HT-29 (cell line): ENCODE results near the gene FAM107B. TPM values are rescaled to one million over a fixed set of nuclear protein-coding genes. Genes with fewer than 3 reads are reported as not detected.

Experiments
- DNase-seq: peaks from one replicate; pipeline ENCODE4 v3.0.0-alpha.2; 2015; ENCODE audit warnings: low spot score
- total RNA-seq: library from RNA; depleted of rRNA; stranded (reverse); fragments of >200 nt; shearing (Covaris generic); gene quantifications from 2 replicates; pipeline ENCODE4 v1.2.3, GENCODE V29; 2014

Gene FAM107B
- total RNA-seq, 1 experiment from 2014 or later, result 11.0 TPM

GRCh38 chr10:14779001-14779651 lies 4.4 kb upstream of the FAM107B start:
- peak; percentile 40 for DNase-seq

GRCh38 chr10:14776546-14776945 lies 1.8 kb upstream of the FAM107B start:
- no peak for DNase-seq

- DNase-seq, result no peak
Observed at GRCh38 chr10:14775656-14776055, 959 bp upstream of the FAM107B start.

- no peak for DNase-seq
Observed at GRCh38 chr10:14774214-14774580, 500 bp downstream of the FAM107B start.

GRCh38 chr10:14773551-14774213 lies 1.0 kb downstream of the FAM107B start:
- DNase-seq, result no peak

GRCh38 chr10:14772399-14772798 lies 2.3 kb downstream of the FAM107B start:
- DNase-seq, result no peak

- DNase-seq, result no peak
Observed at GRCh38 chr10:14770927-14771326, 3.8 kb downstream of the FAM107B start.

- no peak for DNase-seq
Observed at GRCh38 chr10:14761372-14761771, 13.3 kb downstream of the FAM107B start.

- peak; percentile 67 for DNase-seq
Observed at GRCh38 chr10:14758994-14759664, 15.6 kb downstream of the FAM107B start.

GRCh38 chr10:14758451-14758850 lies 16.2 kb downstream of the FAM107B start:
- no peak for DNase-seq

- DNase-seq, result no peak
Observed at GRCh38 chr10:14757986-14758385, 16.7 kb downstream of the FAM107B start.

- DNase-seq, result no peak
Observed at GRCh38 chr10:14757394-14757793, 17.3 kb downstream of the FAM107B start.

- no peak for DNase-seq
Observed at GRCh38 chr10:14753441-14753840, 21.3 kb downstream of the FAM107B start.

GRCh38 chr10:14751921-14752320 lies 22.8 kb downstream of the FAM107B start:
- DNase-seq, result no peak

GRCh38 chr10:14751014-14751896 lies 23.4 kb downstream of the FAM107B start:
- DNase-seq, result no peak

- DNase-seq, result peak; percentile 22
Observed at GRCh38 chr10:14749070-14749809, 25.5 kb downstream of the FAM107B start.

- no peak for DNase-seq
Observed at GRCh38 chr10:14748441-14748840, 26.3 kb downstream of the FAM107B start.

- peak; percentile 2 for DNase-seq
Observed at GRCh38 chr10:14742815-14743214, 31.9 kb downstream of the FAM107B start.

- DNase-seq, result no peak
Observed at GRCh38 chr10:14742382-14742781, 32.3 kb downstream of the FAM107B start.

GRCh38 chr10:14740684-14741247 lies 33.9 kb downstream of the FAM107B start:
- no peak for DNase-seq
